Panc1 (cell line): ENCODE data around the gene SPACA7.

Experiments
- CTCF ChIP-seq: fragments of 450-650 bp; IDR thresholded peaks from 2 replicates; pipeline ENCODE4 v1.5.1; 2017; ENCODE audit warnings: mild to moderate bottlenecking
- POLR2AphosphoS5 ChIP-seq: IDR thresholded peaks from 2 replicates; pipeline ENCODE4 v1.6.1; 2012; ENCODE audit warnings: mild to moderate bottlenecking, low read depth, low read length, moderate library complexity
- REST ChIP-seq, 2 experiments: IDR thresholded peaks; 2 replicates each; pipeline ENCODE4 v1.6.1; 2011 to 2012; ENCODE audit warnings: low read depth in 2 of 2, control low read depth in 1 of 2, low read length in 1 of 2, mild to moderate bottlenecking in 1 of 2, moderate library complexity in 1 of 2; ENCODE audit not compliant: insufficient read depth in 1 of 2
- SIN3A ChIP-seq: IDR thresholded peaks from 2 replicates; pipeline ENCODE4 v1.6.1; 2012; ENCODE audit warnings: low read depth, mild to moderate bottlenecking, low read length, moderate library complexity, borderline replicate concordance; ENCODE audit not compliant: insufficient read depth
- TCF7L2 ChIP-seq: IDR thresholded peaks from 2 replicates; pipeline ENCODE4 v1.6.1; 2011; ENCODE audit warnings: mild to moderate bottlenecking, low read depth, low read length, inconsistent platforms

GRCh38 chr13:112435973-112436372 is 59.8 kb downstream of the SPACA7 start:
- TF ChIP-seq CTCF (no peak), REST (IDR thresholded peaks at IDR 0.05; ENCODE audit: insufficient read depth in 1 of 2, low read depth in 2 of 2, low read length in 1 of 2) (no peak), SIN3A (no peak), TCF7L2 (no peak), POLR2AphosphoS5 (no peak)
